Measurements from ENCODE around the gene SOD3. TPM values are rescaled to one million over a fixed set of nuclear protein-coding genes. Genes with fewer than 3 reads are reported as not detected.

Gene SOD3
- total RNA-seq, 1 experiment from 2014 or later, result 4.1 TPM

DNA sequence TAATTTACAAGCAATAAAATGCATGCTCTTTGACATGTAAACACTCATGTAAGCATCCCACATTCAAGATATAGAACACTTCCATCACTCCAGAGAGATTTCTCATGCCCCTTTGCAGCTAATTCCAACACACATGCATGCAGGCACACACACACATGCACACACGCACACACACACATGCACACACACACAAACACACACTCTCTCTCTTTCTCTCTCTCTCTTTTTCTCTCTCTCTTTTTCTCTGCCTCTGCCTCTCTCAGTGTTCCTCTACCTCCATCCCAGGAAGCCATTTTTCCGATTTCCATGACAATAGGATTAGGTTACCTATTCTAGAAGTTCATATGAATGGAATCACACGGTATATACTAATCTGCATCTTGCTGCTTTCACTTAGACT is 11.9 kb upstream of the SOD3 start:
- Mint-ChIP-seq H3K9me3 (peaks cover 20% of the 10 kb centered on the region), H3K27me3 (ENCODE audit: low read depth) (no peaks in the 10 kb centered on the region), H3K27ac (no peak overlapping the region; the same call in 1 of the 2 replicates), H3K4me1 (peaks cover 20% of the 10 kb centered on the region), H3K4me3 (peak overlapping the region; percentile 0; the same call in 1 of the 2 replicates), H3K36me3 (peaks cover 5% of the 10 kb centered on the region)
- DNase-seq (ENCODE audit: low spot score), result no peak
- POLR2A ChIA-PET, result no interaction called here
- CTCF ChIA-PET, result interaction anchor here (1.0 kb wide), 1 partner anchor 10 kb away, joined by 4 read pairs; no protein-coding TSS in a partner anchor
- ATAC-seq, result peak; percentile 36; the same call in 1 of the 2 replicates
- TF ChIP-seq ZNF138 (CRISPR knock-in tag; conservative IDR thresholded peaks at IDR 0.05) (no peak), ELF4 (CRISPR knock-in tag; IDR thresholded peaks at IDR 0.05; ENCODE audit: low read depth) (no peak), ZNF263 (CRISPR knock-in tag; IDR thresholded peaks at IDR 0.05; ENCODE audit: low read depth) (no peak), NR3C1 (CRISPR knock-in tag; conservative IDR thresholded peaks at IDR 0.05; ENCODE audit: low read depth) (no peak), PRRX2 (CRISPR knock-in tag; IDR thresholded peaks at IDR 0.05) (no peak)
- TF ChIP-seq, protein P1, sequence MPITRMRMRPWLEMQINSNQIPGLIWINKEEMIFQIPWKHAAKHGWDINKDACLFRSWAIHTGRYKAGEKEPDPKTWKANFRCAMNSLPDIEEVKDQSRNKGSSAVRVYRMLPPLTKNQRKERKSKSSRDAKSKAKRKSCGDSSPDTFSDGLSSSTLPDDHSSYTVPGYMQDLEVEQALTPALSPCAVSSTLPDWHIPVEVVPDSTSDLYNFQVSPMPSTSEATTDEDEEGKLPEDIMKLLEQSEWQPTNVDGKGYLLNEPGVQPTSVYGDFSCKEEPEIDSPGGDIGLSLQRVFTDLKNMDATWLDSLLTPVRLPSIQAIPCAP (CRISPR knock-in tag; IDR thresholded peaks at IDR 0.05), result no peak
- TF ChIP-seq, protein P2, sequence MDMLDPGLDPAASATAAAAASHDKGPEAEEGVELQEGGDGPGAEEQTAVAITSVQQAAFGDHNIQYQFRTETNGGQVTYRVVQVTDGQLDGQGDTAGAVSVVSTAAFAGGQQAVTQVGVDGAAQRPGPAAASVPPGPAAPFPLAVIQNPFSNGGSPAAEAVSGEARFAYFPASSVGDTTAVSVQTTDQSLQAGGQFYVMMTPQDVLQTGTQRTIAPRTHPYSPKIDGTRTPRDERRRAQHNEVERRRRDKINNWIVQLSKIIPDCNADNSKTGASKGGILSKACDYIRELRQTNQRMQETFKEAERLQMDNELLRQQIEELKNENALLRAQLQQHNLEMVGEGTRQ (CRISPR knock-in tag; IDR thresholded peaks at IDR 0.05), result no peak

DNA sequence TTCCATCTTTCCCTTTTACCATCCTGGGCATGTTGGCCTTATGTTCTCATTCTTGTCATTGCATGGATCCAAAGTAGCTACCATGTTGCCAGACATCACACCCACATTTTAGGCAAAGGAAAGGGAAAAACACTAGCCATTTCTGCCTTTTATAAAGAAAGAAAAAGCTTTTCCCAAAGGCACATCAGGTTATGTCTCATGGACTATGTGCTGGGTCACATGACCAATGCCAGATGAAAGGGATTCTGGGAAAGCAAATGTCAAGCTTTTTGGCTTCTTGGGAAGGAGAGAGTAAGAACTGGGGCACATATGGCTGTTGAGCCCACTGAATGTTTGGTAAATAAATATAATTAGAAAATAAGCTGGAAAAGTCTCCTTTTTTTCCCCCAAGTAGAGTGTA is 4.3 kb upstream of the SOD3 start:
- Mint-ChIP-seq H3K27me3 (ENCODE audit: low read depth) (peaks cover 21% of the 10 kb centered on the region), H3K36me3 (peaks cover 5% of the 10 kb centered on the region), H3K4me3 (no peak overlapping the region), H3K4me1 (peaks cover 24% of the 10 kb centered on the region), H3K27ac (no peak overlapping the region), H3K9me3 (peaks cover 19% of the 10 kb centered on the region)
- ChIA-PET POLR2A (no interaction called here), CTCF (no interaction called here)
- TF ChIP-seq, protein P2 (CRISPR knock-in tag; IDR thresholded peaks at IDR 0.05), result peak; percentile 21; the same call in 1 of the 2 replicates
- TF ChIP-seq EMX1 (CRISPR knock-in tag; IDR thresholded peaks at IDR 0.05) (no peak), GABPB1 (CRISPR knock-in tag; IDR thresholded peaks at IDR 0.05) (no peak)
- DNase-seq (ENCODE audit: low spot score), result no peak
- ATAC-seq, result no peak

DNA sequence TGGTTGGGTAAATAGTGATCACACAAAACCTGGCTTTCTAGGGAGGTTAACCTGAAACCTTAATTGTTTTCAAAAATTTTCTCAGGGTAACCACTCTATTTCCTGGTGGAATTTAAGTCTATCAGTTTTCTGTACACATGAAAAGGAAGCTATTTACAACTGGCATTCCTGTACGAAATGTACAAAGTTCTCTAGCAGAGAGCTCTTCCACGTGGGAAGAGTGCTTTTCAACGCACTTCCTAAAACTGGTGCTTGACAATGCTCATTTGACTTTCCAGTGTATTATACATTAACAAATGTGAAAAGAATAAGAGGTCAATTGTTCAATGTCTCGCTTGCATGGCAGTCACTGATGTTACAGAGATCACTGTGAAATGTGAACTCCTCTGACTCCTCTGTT is 2.8 kb upstream of the SOD3 start:
- Mint-ChIP-seq H3K9me3 (peaks cover 9% of the 10 kb centered on the region; the same call in 1 of the 2 replicates), H3K36me3 (no peaks in the 10 kb centered on the region), H3K4me1 (peaks cover 24% of the 10 kb centered on the region), H3K27ac (no peak overlapping the region), H3K4me3 (no peak overlapping the region), H3K27me3 (ENCODE audit: low read depth) (peaks cover 35% of the 10 kb centered on the region)
- POLR2A ChIA-PET, result no interaction called here
- DNase-seq (ENCODE audit: low spot score) (no peak), ATAC-seq (no peak)
- CTCF ChIA-PET, result interaction anchor here (2.0 to 3.3 kb wide), 4 partner anchors 15 to 188 kb away, joined by 5 to 18 read pairs (median 10); no protein-coding TSS in a partner anchor
- TF ChIP-seq, protein P3, sequence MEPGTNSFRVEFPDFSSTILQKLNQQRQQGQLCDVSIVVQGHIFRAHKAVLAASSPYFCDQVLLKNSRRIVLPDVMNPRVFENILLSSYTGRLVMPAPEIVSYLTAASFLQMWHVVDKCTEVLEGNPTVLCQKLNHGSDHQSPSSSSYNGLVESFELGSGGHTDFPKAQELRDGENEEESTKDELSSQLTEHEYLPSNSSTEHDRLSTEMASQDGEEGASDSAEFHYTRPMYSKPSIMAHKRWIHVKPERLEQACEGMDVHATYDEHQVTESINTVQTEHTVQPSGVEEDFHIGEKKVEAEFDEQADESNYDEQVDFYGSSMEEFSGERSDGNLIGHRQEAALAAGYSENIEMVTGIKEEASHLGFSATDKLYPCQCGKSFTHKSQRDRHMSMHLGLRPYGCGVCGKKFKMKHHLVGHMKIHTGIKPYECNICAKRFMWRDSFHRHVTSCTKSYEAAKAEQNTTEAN (CRISPR knock-in tag; IDR thresholded peaks at IDR 0.05), result no peak
- TF ChIP-seq ZNF263 (CRISPR knock-in tag; IDR thresholded peaks at IDR 0.05; ENCODE audit: low read depth) (no peak), ESRRA (CRISPR knock-in tag; IDR thresholded peaks at IDR 0.05; ENCODE audit: borderline replicate concordance) (no peak)

DNA sequence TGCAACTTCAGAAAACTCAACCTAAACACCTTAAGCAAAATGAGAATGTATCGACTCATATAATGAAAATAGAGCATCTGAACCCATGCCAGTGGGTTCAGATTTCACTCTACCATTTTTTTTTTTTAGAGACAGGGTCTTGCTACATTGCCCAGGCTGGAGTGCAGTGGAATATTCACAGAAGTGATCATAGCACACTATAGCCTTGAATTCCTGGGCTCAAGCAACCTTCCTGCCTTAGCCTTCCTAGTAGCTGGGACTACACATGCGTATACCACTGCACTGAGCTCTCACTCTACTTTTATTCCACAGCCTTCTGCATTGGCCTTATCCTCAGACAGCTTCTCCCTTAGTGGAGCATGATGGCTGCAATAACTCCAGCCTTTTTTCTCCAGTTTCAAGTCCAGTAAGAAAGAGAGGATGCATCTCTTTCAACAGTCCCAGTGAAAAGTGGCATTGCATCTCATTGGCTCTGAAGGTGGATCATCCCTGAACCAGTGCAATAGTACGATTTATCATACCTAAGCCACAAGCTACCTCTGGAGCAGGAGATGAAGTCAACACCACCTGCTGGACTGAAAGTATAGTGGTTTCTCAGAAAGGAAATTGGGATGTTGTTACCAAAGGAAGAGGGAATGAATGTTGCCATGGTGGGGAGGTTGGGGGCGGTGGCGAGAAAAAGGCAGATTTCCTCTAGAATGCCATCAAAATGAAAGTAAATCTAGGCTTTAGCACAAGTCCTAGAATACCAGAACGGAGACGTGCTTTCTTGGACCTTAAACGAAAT is 2.0 kb upstream of the SOD3 start:
- ChIA-PET POLR2A (no interaction called here), CTCF (interaction anchor here (0.6 to 3.3 kb wide), 30 partner anchors 10 to 493 kb away, joined by 3 to 25 read pairs (median 4); partner anchors contain the start of gene DHX15)
- Mint-ChIP-seq H3K4me3 (no peak overlapping the region; the same call in 1 of the 2 replicates), H3K9me3 (peaks cover 4% of the 10 kb centered on the region; the same call in 1 of the 2 replicates), H3K27ac (no peak overlapping the region), H3K36me3 (no peaks in the 10 kb centered on the region), H3K4me1 (peaks cover 24% of the 10 kb centered on the region), H3K27me3 (ENCODE audit: low read depth) (peaks cover 44% of the 10 kb centered on the region)
- peak; percentile 27 for ATAC-seq
- TF ChIP-seq ZNF121 (CRISPR knock-in tag; IDR thresholded peaks at IDR 0.05), result peak; percentile 68; the same call in 1 of the 2 replicates
- TF ChIP-seq OVOL2 (CRISPR knock-in tag; IDR thresholded peaks at IDR 0.05; ENCODE audit: borderline replicate concordance), result no peak
- no peak for DNase-seq (ENCODE audit: low spot score)
